SK-N-SH (cell line): ENCODE results near the gene MPZ.

Experiments
- TF ChIP-seq, protein P1 (sequence below): fragments of 200-600 bp; sonication (generic); IDR thresholded peaks from 2 replicates; pipeline ENCODE4 v1.6.1; 2017; ENCODE audit warnings: antibody characterized with exemption, mild to moderate bottlenecking, moderate library complexity
- TF ChIP-seq, protein P2 (sequence below): IDR thresholded peaks from 2 replicates; pipeline ENCODE4 v1.6.1; 2012; ENCODE audit warnings: mild to moderate bottlenecking, low read depth, low read length, moderate library complexity

DNA sequence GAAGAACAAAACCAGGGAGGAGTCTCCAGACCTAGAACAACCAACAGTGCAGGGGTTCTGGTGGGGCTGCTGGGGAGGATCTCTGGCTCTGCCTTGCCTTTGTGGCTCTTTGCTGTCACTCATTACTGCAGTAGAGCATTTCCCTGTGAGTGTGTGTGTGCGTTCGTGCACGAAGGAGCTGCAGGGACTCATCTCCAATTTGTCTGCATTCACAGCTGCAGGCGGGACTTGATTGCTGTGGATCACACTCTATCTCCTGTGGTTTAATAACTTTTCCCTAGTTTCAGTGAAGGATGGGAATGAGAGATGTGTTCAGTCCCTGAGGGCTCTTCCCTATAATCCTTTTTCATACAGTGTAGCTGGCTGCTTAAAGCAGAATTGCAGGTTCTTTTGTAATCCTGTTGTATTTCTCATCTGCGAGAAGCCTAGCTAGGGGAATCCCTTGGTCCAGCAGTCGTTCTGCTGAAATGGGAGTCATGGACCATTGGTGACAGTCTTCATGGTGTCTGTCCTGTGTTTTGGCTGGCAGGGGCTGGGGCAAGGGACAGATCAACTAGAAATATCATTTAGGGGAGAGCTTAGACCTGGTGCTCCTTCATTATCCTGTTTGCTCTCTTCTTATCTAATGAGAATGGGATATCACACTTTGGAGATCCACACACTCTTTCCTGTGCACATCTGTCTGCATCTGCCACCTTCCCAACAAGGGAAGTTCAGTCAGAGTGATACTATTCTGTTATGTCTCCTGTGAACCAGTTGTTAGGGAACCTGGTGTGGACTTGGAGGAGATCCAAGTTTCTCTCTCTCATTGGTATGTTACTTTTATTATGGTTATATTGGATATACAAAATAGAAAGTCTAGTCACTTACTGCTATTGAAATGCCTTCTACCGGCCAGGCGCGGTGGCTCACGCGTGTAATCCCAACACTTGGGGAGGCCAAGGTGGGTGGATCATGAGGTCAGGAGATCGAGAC is 48.2 kb downstream of the MPZ start:
- TF ChIP-seq, protein P1, sequence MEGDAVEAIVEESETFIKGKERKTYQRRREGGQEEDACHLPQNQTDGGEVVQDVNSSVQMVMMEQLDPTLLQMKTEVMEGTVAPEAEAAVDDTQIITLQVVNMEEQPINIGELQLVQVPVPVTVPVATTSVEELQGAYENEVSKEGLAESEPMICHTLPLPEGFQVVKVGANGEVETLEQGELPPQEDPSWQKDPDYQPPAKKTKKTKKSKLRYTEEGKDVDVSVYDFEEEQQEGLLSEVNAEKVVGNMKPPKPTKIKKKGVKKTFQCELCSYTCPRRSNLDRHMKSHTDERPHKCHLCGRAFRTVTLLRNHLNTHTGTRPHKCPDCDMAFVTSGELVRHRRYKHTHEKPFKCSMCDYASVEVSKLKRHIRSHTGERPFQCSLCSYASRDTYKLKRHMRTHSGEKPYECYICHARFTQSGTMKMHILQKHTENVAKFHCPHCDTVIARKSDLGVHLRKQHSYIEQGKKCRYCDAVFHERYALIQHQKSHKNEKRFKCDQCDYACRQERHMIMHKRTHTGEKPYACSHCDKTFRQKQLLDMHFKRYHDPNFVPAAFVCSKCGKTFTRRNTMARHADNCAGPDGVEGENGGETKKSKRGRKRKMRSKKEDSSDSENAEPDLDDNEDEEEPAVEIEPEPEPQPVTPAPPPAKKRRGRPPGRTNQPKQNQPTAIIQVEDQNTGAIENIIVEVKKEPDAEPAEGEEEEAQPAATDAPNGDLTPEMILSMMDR, result no peak
- TF ChIP-seq, protein P2, sequence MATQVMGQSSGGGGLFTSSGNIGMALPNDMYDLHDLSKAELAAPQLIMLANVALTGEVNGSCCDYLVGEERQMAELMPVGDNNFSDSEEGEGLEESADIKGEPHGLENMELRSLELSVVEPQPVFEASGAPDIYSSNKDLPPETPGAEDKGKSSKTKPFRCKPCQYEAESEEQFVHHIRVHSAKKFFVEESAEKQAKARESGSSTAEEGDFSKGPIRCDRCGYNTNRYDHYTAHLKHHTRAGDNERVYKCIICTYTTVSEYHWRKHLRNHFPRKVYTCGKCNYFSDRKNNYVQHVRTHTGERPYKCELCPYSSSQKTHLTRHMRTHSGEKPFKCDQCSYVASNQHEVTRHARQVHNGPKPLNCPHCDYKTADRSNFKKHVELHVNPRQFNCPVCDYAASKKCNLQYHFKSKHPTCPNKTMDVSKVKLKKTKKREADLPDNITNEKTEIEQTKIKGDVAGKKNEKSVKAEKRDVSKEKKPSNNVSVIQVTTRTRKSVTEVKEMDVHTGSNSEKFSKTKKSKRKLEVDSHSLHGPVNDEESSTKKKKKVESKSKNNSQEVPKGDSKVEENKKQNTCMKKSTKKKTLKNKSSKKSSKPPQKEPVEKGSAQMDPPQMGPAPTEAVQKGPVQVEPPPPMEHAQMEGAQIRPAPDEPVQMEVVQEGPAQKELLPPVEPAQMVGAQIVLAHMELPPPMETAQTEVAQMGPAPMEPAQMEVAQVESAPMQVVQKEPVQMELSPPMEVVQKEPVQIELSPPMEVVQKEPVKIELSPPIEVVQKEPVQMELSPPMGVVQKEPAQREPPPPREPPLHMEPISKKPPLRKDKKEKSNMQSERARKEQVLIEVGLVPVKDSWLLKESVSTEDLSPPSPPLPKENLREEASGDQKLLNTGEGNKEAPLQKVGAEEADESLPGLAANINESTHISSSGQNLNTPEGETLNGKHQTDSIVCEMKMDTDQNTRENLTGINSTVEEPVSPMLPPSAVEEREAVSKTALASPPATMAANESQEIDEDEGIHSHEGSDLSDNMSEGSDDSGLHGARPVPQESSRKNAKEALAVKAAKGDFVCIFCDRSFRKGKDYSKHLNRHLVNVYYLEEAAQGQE, result peak; percentile 54; the same call in 1 of the 2 replicates
